Stimulated activated CD8-positive, alpha-beta memory T cell treated with anti-CD3 and anti-CD28 coated beads, Interleukin-15, amount 100 ng/mL, for 48 hours (primary cell): Measurements from ENCODE around the gene SOX9.

ENCODE experiments used
- DNase-seq, 2 donors: peaks; one replicate each; pipeline ENCODE4 v3.0.0-alpha.2; 2020; ENCODE audit warnings: low read depth in 2 of 2

Gene SOX9

GRCh38 chr17:72120642-72121163 is at the start of gene SOX9:
SOX9 (plus strand) TSS chr17:72121020; CDS start chr17:72121392, 372 bp downstream.
- no peak for DNase-seq

GRCh38 chr17:72071330-72071729 is 49.5 kb upstream of the SOX9 start:
- no peak for DNase-seq

- no peak for DNase-seq
Observed at GRCh38 chr17:72075995-72076677, 44.7 kb upstream of the SOX9 start.

GRCh38 chr17:72076678-72077030 is 44.2 kb upstream of the SOX9 start:
- DNase-seq = no peak

- no peak for DNase-seq
Observed at GRCh38 chr17:72077326-72077960, 43.4 kb upstream of the SOX9 start.

- DNase-seq = no peak
Observed at GRCh38 chr17:72079700-72080099, 41.1 kb upstream of the SOX9 start.

GRCh38 chr17:72087876-72088275 is 32.9 kb upstream of the SOX9 start:
- DNase-seq = no peak

GRCh38 chr17:72089453-72089987 is 31.3 kb upstream of the SOX9 start:
- no peak for DNase-seq

- no peak for DNase-seq
Observed at GRCh38 chr17:72090108-72090507, 30.7 kb upstream of the SOX9 start.

- no peak for DNase-seq
Observed at GRCh38 chr17:72092710-72093322, 28.0 kb upstream of the SOX9 start.

GRCh38 chr17:72093707-72094106 is 27.1 kb upstream of the SOX9 start:
- no peak for DNase-seq

- DNase-seq = no peak
Observed at GRCh38 chr17:72095316-72095715, 25.5 kb upstream of the SOX9 start.

GRCh38 chr17:72097144-72097543 is 23.7 kb upstream of the SOX9 start:
- no peak for DNase-seq

- no peak for DNase-seq
Observed at GRCh38 chr17:72099919-72100318, 20.9 kb upstream of the SOX9 start.

GRCh38 chr17:72100470-72100869 is 20.4 kb upstream of the SOX9 start:
- DNase-seq = no peak

GRCh38 chr17:72101526-72101925 is 19.3 kb upstream of the SOX9 start:
- DNase-seq = no peak

- DNase-seq = no peak
Observed at GRCh38 chr17:72102366-72102765, 18.5 kb upstream of the SOX9 start.

- DNase-seq = no peak
Observed at GRCh38 chr17:72104164-72104862, 16.5 kb upstream of the SOX9 start.

- DNase-seq = no peak
Observed at GRCh38 chr17:72104863-72105234, 16.0 kb upstream of the SOX9 start.

- DNase-seq = no peak
Observed at GRCh38 chr17:72107100-72107499, 13.7 kb upstream of the SOX9 start.

GRCh38 chr17:72110231-72110941 is 10.4 kb upstream of the SOX9 start:
- DNase-seq = no peak

- DNase-seq = no peak
Observed at GRCh38 chr17:72110942-72111318, 9.9 kb upstream of the SOX9 start.
